Left colon (tissue), 2 donors: ENCODE results near the gene SLC11A2. TPM values are rescaled to one million over a fixed set of nuclear protein-coding genes. Genes with fewer than 3 reads are reported as not detected.
A peak's percentile ranks its signal among the peaks of the same experiment; 100 is the strongest.

Source experiments
- ATAC-seq: fragments of 200-7000 bp; cut with Tn5 transposase; one replicate; pipeline ENCODE4 v1.9.1; 2020; ENCODE audit warnings: mild to moderate bottlenecking, moderate library complexity
- DNase-seq, 2 donors: peaks; one replicate each; pipeline ENCODE4 v3.0.0-alpha.2; 2020
- intact Hi-C, 2 donors: fragments of 100-400 bp; cut with DNase I in 1 of 2; cut with micrococcal nuclease in 1 of 2; formaldehyde crosslinking; loops; one replicate each; pipeline versions ENCODE4 v1.11.2 to v1.14.0; 2022; cut with DNase I, micrococcal nuclease
- long read RNA-seq: library from polyadenylated mRNA; unstranded; transcript quantifications from one replicate; pipeline ENCODE4 v2.0.0, GENCODE V29; 2021
- total RNA-seq, 2 donors: library from RNA; stranded (reverse); fragmentation: NEBNext Ultra II Directional; extraction: Animal tissue kit (Norgen Biotek cat#: 25700); gene quantifications; one replicate each; pipeline ENCODE4 v1.2.1, GENCODE V29; 2021
- donor health status: DM: no; HTN: no; CAD: no.
- donor health status: DM: yes; HTN: yes; CAD: no.

SLC11A2 gene
- total RNA-seq = 10 to 100 TPM; 41.9 to 50.0 TPM
- long read RNA-seq, full-length matches to known transcripts = 14 of 42 reads
- long read RNA-seq, partial matches to known transcripts = 23 of 42 reads
- long read RNA-seq, other reads (novel, unspliced or antisense) = 5 of 42 reads

DNA sequence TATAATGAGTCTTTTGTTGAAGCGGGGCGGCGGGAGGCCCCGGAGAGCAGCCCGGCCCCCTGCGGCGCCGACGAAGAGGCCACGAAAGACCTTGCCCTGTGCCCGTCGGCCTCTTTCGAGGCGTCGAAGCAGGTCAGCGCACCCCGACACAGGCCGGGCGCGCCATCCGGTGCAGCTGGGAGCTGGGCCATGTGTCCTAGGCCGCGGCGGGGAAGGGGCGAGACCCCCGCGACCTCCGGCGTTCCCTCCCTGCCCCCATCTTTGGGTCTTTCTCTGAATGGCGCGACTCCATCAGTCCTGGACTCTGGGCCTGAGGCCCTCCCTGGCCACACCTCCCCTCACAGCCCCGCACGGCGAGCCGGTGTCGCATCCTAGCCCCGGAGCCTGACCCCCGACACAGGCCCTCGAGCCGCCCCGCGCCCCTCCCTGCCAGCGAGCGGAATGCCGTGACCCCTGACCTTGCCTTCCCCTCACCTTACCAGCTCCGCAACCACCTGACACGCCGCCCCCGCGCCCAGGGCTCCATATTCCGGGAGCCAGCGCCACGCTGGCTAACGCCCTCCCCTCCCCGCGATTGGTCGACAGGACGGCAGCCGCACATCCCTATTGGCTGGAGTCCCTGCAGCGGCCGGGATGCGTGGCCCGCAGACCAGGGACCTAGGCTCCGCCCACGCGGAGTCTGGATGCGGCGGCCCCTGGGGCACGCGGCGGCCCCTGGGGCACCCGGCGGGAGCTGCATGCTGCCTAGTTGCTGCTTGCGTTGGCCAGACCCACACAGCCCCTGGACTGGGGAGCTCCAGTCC is at the start of gene SLC11A2:
Gene SLC11A2, minus strand, starts transcription at position 549 of the 803 bp plus-strand sequence. CDS start 15,656 bp downstream, outside the sequence.
- peak; percentile 96 to 97 for DNase-seq
- ATAC-seq = peak; percentile 90
- intact Hi-C loops = no loop called here

- ATAC-seq (no peak), DNase-seq (no peak)
- intact Hi-C loops = no loop called here
Measured at GRCh38 chr12:51075390-51075789, 49.2 kb upstream of the SLC11A2 start.

DNA sequence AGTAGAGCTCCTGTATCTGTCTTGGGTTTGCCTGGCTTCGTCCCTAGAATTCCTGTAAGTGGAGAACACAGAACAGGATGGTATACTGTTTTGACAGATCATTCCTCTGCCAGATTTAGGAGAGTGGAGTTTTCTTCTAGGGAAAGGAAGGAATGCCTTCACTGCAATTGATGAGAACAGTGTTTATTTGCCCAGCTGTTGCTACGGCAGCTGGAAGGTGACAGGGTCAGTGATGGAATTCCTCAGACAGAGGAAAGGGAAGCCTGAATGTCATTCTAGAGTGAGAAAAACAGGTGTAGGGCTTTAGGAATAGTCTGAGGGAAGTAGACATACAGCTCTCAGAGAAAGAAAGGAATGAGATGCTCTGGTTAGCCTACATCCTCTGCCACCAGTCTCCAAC is 45.5 kb upstream of the SLC11A2 start:
- DNase-seq (no peak), ATAC-seq (no peak)
- intact Hi-C loops = no loop called here

GRCh38 chr12:51070004-51070403 is 43.8 kb upstream of the SLC11A2 start:
- no peak for ATAC-seq
- no peak for DNase-seq
- intact Hi-C loops = no loop called here

DNA sequence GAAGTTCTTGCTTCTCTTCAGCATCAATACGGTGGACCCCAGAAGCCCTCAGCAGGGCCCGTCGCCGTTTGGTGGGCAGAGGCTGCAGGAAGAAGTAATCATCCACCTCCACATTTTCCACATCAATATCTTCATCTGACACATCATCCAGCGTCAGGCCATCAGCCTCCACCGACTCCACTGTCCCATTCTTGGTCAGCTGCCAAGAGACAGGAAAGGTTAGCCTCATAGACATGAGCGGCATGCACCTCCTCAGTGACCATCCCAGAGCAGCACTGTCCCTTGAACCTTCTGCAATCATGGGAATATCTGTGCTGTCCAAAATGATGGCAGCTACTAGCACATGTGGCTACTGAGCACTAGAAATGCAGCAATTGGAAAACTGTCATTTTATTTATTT is 41.6 kb upstream of the SLC11A2 start:
- no peak for DNase-seq
- intact Hi-C loops = no loop called here

GRCh38 chr12:51067229-51067628 is 41.0 kb upstream of the SLC11A2 start:
- intact Hi-C loops = no loop called here
- ATAC-seq (no peak), DNase-seq (no peak)

More for the DNA sequence above, 41.6 kb upstream of the SLC11A2 start:
- ATAC-seq = no peak

DNA sequence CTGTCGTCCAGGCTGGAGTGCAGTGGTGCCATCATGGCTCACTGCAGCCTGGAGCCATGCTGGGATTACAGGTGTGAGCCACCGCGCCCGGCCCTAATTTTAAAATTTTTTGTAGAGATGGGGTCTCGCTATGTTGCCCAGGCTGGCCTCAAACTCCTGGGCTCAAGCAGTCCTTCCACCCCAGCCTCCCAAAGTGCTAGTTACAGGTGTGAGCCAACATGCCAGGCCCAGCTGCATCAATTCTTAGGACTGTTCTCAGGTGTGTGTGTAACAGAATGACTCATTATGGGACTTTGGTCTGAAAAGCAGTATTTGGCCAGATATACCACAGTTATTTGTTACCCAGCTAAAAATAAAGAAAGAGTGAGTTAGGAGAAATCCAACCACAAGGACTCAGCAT is 39.3 kb upstream of the SLC11A2 start:
- intact Hi-C loops = no loop called here
- DNase-seq = no peak
- ATAC-seq = peak; percentile 40

DNA sequence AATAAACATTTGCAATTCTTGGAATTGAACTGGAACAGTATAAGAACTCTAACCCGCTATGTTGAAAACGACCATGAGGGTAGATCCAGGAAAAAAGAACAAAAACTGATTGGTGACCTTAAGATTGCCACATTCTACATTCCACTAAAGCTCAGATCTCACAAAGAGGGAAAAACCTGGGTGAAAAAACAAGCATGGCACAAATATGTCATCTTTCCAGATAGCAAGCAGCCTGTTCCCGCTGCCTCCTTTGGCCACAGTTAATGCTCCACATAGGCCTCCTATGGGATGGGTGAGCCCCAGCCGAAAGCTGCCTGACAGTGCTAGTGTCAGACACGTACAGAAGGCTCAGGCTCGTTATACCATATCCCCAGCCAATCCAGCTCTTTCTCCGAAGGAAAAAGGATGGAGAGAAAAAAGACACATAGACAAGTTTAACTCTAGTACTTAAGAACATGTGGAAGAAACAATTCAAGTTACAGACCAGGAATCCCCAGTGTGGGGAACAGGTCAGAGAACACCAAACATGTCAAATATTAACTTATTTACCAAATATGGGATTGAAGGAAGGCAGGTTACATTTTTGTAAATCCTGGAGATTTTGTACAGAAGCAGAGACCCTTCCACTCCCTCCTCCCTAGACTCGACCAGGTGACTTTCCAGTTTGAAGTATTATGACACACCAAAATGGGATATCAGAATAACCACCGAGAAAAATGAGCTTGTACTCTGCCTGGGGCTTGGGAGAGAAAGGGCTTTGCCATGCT is 36.6 kb upstream of the SLC11A2 start:
- ATAC-seq = peak; percentile 17
- no peak for DNase-seq

GRCh38 chr12:51059086-51059485 is 32.9 kb upstream of the SLC11A2 start:
- no peak for ATAC-seq
- intact Hi-C loops = no loop called here
- no peak for DNase-seq

More for the DNA sequence above, 36.6 kb upstream of the SLC11A2 start:
- intact Hi-C loops = no loop called here

- no peak for DNase-seq
- intact Hi-C loops = no loop called here
- ATAC-seq = no peak
Measured at GRCh38 chr12:51056242-51056641, 30.1 kb upstream of the SLC11A2 start.

- ATAC-seq (no peak), DNase-seq (no peak)
- intact Hi-C loops = no loop called here
Measured at GRCh38 chr12:51055060-51055459, 28.9 kb upstream of the SLC11A2 start.

- intact Hi-C loops = no loop called here
- DNase-seq (no peak), ATAC-seq (no peak)
Measured at GRCh38 chr12:51051787-51052186, 25.6 kb upstream of the SLC11A2 start.

DNA sequence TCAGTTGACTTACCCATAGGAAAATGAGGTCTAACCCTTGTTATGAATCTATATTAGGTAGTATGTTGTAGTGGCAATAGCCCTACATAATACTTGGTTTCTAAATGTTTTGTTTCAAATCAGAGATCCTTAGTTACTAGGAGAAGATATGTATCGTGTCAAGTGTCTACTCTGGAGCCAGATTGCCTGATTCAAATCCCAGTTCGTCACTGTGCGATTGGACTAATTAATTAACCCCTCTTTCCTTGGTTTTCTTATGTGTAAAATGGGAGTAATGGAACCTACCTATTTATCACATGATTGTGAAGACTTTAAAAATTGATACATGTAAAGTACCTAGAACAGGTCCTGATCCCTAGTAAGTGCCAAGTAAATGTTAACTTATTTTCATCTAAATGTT is 23.3 kb upstream of the SLC11A2 start:
- DNase-seq = no peak
- ATAC-seq = no peak
- intact Hi-C loops = no loop called here

- DNase-seq (peak in 1 of 2 donors; percentile 21), ATAC-seq (peak; percentile 19)
Measured at GRCh38 chr12:51048661-51049251, 22.6 kb upstream of the SLC11A2 start.

DNA sequence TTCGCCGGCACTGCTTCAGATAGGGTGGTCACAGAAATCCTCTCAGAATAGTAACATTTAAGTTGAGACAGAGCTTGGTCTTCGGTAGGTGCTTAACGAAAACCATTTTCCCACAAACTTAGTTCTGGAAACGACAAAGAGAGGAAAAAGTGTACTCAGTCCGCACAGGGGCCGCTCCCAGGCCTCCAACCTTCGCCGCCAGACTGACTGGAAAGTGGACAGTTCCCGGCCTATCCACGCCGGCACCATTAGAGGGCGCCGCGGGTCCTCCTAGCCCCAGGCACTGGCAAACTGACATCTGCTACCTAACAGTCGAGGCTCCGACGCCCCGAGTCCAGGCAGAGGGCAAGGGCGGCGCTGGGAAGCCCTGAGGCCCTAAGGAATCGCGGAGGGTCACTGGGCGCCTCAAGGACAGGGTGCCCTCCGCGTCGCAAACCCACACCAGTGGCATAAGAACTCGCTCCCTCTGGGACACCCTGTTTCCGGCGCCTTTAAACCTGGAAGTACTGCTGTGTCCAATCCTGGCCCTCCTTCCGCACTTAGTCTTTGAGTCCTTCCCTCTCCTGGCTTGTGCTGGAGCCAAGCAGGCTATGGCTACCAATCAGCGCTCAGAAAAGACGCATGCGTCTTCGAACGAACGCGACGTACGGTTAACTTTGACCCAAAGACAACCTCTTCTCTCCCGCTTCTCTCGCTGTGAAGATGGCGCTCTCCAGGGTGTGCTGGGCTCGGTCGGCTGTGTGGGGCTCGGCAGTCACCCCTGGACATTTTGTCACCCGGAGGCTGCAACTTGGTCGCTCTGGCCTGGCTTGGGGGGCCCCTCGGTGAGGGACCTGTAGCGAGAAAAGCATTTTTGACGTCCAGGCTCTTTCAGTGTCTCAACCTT is 21.7 kb upstream of the SLC11A2 start, which contains the start of gene LETMD1:
Gene LETMD1, plus strand, starts transcription at position 673 of the 886 bp plus-strand sequence. Its CDS starts 30 bp downstream, at position 703.
- intact Hi-C loops = no loop called here
- ATAC-seq (peak; percentile 96), DNase-seq (peak; percentile 91 to 97)

More at GRCh38 chr12:51048661-51049251, 22.6 kb upstream of the SLC11A2 start:
- intact Hi-C loops = no loop called here

DNA sequence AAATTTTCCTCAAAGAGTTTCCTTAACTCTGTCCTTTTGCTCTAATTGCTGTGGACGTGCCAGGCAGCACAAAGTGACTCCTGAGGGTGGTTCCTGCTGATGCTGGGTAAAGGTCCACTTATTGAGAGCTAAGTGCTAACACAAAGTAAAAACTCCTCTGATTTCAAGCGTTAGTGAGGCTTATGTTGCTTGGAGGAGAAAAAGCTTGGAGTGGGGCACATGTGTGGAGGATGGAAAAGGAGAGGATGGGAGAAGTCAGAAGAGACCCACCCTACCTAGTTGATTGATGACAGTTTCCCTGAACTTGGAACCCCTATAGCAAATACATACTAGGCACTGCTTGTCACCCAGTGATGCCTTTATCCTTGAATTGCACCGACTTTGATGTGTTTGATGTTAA is 10.1 kb upstream of the SLC11A2 start:
- peak; percentile 71 for ATAC-seq
- intact Hi-C loops = no loop called here
- peak in 1 of 2 donors; percentile 24 for DNase-seq

GRCh38 chr12:51033457-51034089 is 7.4 kb upstream of the SLC11A2 start:
- intact Hi-C loops = no loop called here
- no peak for DNase-seq

DNA sequence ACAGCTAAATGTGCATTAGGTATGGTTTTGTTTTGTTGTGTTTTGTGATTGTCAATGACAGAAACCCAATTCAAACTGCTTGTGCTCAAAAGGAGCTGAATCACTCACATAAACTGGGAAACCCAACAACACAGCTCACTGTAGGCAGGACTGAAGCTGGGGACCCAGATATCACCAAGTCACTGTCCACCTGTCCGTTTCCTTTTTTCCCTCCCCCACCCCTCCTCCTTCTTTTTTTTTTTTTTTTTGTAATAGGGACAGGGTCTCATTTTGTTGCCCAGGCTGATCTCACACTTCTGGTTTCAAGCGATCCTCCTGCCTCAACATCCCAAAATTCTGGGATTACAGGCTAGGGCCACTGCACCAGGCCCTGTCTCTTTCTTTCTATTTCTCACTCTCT is 6.9 kb upstream of the SLC11A2 start:
- intact Hi-C loops = no loop called here
- ATAC-seq (no peak), DNase-seq (no peak)

More at GRCh38 chr12:51033457-51034089, 7.4 kb upstream of the SLC11A2 start:
- no peak for ATAC-seq
